GM19468 (cell line): Measurements from ENCODE around the gene DNMT3A.
A peak's percentile ranks its signal among the peaks of the same experiment; 100 is the strongest.

Source experiments
- ATAC-seq: cut with Tn5 transposase; IDR thresholded peaks from one replicate; pipeline ENCODE4 v1.9.1; 2021; ENCODE audit warnings: mild to moderate bottlenecking, moderate library complexity, moderate number of reproducible peaks; ENCODE audit not compliant: unreplicated experiment; ENCODE audit errors: extremely low read depth

Gene DNMT3A

DNA sequence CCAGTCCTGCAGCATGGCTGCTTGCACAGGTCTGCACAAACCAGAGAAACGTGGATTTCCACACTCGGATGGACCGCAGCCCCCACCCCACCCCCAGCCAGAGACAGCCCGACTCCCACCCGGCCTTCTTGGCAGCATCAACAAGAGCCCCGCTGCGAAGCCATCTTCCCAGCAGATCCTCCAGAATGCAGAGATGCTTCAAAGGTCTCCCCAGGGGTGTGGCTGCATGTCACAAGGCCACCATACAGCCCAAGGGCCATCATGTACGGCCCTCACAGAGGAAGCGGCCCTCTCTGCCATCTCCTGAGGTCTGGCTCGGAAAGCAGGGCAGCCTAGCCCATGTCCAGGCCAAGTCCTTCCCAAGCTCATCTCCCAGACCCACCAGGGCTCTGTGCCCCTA is 11.5 kb downstream of the DNMT3A start:
- no peak for ATAC-seq

DNA sequence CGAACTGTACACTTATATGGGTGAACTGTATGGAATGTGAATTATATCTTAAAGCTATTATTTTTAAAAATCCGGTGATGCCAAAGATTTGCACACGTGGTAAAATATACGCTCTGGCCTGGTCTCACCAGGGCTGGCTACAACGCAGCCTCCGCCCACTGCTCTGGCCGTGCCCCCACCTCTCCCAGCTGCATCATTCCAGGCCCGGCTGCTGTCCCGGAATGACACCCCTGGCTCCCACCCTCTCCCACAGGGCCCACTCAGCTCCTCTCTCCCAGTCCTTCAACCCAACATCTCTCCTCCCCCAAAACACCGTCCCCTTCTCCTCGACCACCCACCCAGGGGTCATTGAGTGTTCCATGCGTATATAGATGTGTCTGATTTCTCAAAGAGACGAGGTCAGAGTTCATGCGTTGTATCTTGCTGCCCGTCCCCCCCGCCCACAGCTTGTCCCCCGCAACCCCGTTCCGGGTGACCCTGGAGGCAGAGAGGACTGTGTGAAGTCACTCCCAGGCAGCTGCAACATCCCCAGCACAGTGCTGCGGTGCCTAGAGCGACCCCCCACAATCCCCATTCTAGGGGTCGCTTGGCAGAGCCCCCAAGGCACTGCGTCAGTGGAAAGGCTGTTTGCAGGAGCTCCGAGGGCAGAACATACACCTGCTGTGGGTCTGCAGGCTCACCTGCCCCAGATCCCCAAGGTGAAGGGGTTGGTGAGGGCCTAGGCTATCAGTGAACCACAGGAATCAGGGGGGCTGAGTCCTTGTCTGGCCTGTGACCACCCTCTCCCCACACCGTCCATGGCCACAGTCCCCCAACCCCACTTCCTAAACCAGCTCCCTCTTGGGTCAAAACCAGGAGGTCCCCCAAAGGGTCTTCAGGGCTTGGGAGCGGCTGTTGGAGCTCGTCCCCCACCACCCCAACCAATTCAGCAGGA is 13.3 kb downstream of the DNMT3A start:
- no peak for ATAC-seq

DNA sequence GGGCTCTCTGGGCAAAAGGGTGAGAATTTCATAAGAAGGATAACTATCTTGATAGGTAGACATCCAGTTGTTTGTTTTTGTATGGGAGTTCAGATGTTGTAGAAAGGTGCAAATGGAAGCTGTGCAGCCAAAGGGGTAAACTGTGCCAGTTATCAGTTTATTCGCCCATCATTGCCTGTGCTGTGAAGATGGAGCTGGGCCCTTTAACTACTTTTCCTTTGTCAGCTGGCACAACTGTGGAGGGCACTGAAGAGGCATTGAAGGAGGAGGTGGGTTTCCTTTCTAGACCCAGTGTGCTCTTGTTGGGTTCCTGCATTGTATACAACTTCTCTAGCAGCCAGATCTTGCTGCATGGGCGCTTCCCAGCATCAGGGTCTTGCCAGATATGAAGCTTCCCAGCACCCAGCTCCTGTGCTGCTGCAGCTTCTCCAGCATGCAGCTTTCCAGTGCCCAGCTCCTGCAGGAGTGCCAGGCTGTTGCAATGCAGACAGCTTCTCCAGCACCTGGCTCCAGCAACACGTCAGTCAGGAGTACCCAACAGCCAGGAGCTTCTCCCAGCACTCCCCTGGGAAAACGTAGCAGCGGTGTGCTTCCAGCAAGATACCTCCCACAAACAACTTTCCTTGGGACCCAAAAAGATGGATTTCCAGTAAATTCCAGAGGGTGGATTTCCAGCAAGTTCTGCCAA is 15.3 kb downstream of the DNMT3A start:
- ATAC-seq = no peak

DNA sequence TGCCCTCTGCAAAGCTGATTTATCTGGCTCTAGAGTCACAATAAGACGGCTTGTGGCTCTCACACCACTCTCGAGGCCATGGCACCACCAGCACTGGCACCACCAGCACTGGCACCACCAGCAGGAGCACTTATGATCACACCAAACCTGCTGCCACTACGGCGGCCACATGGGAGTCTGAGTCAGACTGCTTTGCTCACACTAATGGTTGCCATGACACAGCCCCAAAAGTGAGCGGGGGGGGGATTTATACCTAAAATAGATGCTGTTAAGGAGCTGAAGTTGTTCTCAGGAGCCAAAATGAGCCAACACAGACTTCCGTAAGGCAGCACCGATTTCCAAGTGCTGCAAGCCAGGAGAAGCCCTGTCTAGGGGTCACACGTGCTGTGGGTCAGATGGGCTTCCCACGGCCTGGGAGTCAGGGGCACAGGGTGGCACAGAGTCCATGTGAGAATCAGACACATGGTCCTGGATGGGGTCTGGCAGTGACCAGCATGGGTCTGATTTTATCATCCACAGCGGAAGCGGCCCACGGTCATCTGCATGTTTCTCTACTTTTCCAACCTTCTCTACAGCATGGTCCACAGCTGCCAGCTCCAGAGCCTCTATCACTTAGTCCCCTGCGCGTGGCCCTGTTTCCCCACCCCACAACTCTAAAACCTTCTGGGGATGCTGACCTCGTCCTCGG is 16.7 kb downstream of the DNMT3A start:
- ATAC-seq = no peak

DNA sequence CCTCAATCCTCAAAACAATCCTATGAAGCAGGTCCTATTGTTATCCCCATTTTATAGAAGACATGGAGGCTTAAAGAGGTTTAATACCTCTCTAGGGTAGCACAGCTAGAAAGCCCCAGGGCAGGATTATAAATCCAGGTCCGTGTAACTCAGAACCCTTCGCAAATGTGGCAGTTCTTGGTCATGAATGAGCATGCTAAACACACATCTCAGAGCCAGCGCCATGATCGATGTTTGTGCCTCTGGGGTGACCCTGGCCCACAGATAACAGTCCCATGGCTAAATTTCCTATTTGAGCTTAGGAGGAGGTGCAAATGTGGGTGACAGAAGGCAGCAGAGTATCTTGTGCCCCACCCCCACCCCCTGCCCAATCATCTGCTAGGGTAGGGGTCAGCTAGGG is 17.5 kb downstream of the DNMT3A start:
- ATAC-seq = no peak

DNA sequence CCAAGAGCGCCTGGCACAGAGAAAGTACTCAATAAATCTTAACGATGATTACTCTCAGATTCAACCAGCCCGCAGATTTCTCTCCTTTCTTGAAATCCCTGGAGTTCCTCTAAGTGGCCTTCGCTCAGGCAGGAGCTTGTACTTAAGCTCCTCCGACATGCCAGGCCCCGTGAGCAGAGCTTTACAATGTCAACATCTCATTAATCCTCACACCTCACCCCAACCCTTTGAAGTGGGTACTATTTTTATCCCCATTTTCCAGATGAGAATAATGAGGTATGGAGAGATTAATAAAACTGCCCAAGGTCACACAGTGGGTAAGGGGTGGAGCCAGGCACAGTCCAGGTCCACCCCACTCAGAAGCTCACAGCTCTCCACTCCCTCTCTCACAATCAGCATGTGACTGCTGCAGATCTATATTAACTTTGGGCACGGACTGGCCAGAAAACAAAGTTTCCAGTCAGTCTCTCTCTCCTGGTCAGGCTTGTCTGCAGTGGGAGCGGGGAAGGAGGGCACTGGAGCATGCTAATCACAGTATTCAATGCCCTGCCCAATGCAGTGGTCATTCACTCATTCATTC is 18.0 kb downstream of the DNMT3A start:
- no peak for ATAC-seq

DNA sequence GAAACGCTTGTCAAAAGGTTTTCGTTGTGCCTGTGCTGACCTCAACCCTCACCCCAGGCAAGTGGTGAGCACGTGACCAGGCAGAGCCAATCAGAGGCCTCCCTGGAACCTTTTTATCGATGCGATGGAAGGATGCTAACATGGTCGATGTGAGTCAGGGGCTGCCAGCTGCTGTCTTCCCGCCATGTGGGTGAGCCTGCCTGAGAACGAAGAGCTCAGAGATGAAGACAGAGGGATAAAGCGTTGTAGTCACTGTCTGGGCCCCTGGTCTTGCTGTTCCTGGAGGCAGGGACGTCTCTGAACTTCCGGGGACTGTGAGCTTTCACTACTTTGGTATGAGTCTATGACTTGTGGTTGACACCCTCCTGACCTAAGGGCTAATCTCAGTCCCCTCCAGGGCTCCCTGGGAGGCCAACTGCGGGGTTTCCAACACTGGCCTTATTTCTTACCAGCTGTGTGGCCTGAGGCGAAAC is 18.6 kb downstream of the DNMT3A start:
- ATAC-seq = no peak

DNA sequence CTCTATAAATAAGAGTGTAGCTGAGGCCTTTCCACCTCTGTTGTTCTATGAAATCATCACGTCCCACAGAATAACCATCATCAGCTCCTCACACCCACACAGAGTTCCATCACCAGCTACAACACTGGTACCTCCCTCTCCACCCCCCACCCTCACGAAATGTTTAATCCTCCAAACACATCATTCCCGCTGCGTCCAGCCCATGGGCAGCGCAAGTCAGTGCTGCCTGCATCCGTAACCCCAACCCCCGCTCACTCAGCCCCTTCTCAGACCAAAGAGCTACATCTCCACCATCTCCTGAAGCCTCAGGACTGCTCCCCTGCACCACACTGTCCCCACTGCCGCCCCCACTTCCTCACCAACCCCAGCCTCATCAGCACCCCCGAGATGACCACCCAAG is 19.4 kb downstream of the DNMT3A start:
- ATAC-seq = no peak

DNA sequence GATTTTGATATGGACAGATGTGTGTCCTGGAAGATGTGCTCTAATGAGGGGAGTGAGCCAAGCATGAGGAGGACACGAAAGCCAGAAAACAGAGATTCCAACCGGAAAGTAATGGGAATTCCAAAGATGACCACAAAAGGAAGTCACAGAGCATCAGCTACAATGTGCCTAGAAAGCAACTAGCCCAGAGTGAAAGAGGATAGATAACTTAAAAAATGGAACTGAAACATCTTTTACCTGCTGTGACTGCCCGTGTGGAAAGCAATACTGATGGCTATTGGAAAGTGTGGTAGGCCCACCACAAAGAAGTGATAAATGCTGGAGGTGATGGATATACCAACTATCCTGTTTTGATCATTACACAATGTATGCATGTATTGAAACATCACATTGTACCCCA is 21.6 kb downstream of the DNMT3A start:
- no peak for ATAC-seq

DNA sequence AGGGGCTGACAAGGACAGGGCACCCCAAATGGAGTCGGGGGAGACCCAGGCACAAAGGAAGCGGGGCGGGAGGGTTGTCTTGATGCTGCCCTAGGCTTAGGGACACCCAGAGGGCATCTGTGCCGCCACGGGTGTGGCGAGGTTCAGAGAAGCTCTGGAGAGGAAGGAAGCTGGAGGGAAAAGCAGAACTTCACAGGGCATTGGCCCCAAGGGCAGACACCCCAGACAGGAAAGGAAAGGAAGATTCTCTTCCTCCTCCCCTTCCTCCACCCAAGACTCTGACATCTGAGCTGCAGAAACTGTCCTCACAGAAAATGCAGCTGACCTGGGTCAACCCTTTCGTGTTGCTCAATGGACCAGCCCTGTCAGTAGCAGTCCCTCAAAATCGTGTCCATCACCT is 25.6 kb downstream of the DNMT3A start:
- ATAC-seq = no peak

DNA sequence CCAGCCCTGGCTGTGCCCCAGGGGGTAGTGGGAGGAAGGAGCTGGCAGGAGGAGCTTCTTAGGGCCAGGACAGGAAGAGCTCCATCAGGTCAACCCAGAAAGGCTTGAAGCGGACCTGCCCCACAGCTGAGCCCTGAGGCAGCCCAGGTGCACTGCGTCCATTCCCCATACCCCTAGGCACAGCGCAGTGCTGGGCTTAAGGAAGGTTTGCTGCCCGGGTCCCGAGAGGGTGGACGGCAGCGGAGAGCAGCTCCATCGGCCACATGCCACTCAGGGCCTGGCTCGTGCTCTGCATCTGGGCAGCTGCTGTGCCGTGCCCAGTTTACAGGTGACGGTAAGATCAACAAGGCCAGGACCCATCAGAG is 26.4 kb downstream of the DNMT3A start:
- no peak for ATAC-seq

DNA sequence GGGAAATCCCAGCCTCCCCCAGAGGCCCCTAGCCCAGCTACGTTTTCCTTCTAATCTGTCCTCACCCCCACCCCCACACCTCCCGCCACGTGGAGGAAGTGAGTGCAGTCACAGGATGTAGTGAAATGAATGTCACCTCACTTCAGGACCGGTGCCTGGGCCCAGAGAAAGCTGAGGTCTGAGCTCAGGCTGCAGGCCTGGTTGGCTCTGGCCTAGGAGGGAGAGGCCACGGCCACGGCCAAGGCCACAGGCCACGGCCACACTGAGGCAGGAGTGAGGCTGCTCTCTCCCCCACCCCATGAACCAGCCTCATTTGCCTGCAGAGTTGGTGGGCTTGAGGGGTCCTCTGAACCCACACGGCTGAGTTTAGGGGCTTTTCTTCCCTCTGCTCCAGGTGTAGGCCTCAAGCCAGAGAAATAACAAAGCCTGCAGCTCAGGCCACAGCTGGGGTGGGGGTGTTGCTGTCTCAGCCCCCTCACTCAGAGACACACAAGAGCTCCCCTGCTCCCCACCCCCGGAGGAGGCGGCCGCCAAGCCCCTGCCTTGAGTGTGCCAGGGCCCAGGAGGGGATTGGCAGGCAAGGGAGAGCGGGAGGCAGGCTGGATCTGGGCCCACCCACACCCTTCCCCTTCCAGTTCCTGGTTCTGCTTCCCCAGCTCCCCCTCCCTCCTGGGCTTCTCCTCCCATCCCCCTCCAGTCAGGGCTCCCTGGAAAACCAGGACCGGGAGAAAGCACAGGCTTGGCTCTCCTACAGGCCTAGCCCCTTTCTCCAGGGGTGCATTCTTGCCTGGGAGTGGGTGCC is 27.0 kb downstream of the DNMT3A start:
- ATAC-seq = peak; percentile 46

DNA sequence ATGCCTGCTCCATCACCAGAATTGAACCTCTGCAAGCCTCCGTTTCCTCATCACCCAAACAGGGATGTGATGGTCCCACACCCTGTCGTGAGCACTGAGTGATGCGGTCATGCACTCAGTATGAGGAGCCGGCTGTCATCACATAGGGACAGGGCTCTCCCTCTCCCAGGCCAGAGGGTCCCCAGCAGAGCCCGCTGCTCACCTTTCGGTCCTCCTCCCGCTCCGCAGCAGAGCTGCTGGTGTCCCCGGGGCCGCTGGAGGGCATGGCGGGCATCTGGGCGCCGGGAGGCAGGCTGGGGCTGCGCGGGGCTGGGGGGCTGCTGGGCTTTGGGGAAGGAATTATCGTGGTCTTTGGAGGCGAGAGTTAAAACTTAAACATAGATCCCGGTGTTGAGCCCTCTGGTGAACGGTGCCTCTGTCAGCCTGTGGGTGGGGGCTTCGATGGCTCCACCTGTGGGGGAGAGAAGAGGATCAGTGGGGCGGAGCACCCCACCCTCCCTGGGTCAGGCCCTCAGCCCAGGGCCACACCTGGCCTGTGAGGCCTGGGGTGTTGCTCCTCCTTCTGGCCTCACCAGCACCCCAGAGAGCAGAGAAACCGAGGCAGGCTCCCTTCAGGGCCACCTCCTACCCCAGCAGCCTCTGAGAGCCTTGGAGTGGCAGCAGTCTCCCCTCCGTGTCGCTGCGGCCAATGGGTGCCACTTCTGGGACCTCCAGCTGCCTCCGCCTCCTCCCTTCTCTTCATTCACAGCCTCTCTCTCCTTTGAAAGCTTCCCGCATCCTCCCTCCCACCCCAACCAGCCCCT is 27.8 kb downstream of the DNMT3A start:
- no peak for ATAC-seq

DNA sequence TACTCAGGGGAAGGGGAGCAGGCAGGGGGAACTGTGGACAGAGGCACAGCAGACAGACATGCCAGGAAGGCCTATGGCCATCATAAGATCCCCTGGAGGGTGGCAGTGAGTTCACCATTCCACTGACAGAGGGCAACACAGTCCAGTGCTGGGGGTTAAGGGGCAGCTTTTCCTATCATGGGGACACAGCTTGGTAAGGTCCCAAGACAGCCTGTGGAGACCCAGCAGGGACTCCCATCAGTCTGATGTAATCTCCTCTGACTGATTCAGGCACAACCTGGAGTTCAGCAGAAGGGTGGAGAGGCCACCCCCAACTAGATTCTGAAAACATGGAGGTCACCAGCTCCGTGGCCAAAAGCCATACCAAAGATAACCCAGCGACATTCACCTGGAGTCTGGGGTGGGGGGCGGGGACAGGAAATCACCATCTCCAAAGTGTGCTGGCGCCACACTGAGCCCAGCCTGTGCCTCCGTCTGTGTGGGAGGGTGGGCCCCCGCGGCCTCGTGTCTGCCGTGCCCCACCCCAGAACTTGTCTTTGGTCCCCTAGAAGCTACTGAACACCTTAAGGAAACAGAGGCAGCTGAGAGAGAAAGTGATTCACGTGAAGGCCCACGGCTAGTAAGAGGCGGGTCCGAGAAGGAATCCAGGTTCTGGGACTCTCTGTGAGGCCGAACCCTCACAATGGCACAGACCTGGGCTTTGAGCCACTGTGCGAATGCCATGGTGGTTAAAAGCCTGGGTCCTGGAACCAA is 28.6 kb downstream of the DNMT3A start:
- no peak for ATAC-seq

DNA sequence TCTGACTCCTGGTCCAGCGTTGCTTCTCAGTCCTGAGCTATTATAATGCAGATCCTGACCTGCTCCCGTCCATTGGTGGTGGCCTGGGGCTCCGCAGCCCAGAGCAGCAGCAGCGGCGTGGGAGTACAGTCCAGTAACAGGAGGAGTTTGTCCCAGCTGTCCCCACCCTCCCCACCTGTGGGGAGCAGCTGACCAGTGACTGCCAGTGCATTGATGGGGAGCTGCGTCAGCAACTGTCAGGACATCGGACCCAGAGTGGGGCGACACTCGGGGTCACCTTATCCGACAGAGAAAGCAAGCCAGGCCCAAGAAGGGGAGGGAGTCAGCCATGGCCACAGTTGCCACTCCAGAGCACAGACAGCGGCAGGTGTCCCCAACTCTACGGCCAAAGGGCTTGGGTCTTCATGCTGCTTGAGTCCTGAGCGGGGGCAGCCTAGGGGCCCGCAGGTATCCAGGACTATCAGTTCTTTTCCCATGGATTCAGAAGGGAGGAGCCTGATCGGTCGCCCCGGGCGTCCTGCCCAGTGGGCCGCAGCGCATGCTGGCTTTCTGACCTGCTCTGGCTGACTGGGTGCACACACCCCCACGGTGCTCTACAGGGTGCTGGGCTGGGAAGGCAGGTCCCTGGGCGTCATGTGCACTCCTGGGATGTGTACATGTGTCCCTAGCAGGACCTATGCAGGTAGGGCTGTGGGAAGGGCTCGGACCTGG is 29.7 kb downstream of the DNMT3A start:
- no peak for ATAC-seq

DNA sequence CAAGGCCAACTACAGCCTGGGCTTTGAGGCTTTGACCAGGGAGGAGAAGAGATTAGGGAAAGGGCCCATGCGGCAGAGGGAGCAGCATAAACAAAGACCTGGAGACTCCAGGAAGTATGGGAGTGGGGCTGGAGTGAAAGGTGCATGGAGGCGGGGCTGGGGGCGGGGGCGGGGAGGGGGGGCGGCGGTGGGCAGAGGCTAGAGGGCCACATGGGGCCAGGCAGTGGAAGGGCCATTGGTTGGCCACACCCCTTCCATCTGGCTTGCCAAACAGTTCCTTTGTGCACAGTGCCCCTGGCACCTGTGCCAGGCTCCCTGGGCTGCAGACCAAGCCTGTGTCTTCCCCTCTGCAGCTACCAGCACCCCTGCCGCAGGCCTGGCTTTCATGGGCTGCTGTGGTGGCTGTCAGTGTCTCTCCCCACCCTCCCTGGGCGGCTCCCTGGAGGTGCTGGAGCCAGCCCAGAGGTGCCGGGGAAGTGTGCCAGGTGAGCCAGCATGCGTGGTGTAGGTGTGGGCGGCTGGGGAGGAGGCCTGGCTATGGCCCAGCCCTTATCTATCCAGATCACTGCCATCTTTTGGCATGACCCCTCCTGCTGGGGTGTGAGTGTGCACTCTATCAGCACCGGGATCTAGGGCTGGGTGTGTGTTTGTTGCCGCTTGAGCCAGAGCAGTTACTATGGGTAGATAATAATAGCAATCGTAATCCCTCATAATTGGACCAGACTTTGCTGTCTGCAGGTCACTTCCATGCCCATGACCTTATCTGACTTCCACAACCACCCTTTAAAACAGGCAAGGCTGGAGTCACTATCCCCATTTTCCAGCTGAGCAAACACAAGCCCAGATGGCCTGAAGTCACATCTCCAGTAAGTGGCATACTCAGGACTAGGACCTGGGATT is 30.5 kb downstream of the DNMT3A start:
- no peak for ATAC-seq

DNA sequence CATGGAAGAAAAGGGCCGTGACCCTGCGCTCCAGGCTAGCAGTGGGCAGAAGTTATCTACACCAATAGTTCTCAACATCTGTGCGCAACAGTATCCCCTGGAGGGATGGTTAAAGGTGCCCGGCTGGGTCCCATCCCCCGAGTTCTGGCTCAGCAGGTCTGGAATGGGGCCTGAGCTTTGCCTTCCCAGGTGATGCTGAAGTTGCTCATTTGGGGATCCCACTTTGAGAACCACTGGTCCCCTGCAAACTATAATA is 31.1 kb downstream of the DNMT3A start:
- no peak for ATAC-seq
